HepG2 (cell line): Measurements from ENCODE around the gene ERC1. TPM values are rescaled to one million over a fixed set of nuclear protein-coding genes. Genes with fewer than 3 reads are reported as not detected.

Experiments
- ATAC-seq: fragments of 200-7000 bp; cut with Tn5 transposase; 3 replicates; pipeline ENCODE4 v1.9.1; 2020; ENCODE audit warnings: mild to moderate bottlenecking, moderate library complexity
- BruUV-seq: library from RNA; stranded (reverse); fragments of 400-500 nt; replicated peaks from 2 replicates; lab custom pipeline; 2021; lab: Mats Ljungman, UMichigan
- CTCF ChIA-PET: fragments of 300-600 bp; formaldehyde crosslinking; extraction: SDS; loops from one replicate; lab custom pipeline; 2021; ENCODE audit warnings: low total read pairs, inconsistent platforms, low intra/inter-chr PET ratio; lab: Yijun Ruan, JAX
- POLR2A ChIA-PET: fragments of 350-600 bp; sonication (Branson Sonifier 250); formaldehyde crosslinking; loops from one replicate; lab custom pipeline; 2020; ENCODE audit warnings: antibody characterized with exemption, inconsistent platforms; lab: Yijun Ruan, JAX
- DNase-seq: peaks from one replicate; pipeline ENCODE4 v3.0.0-alpha.2; 2015; ENCODE audit warnings: low spot score
- FAIRE-seq: peaks from 3 replicates; lab custom pipeline; 2011; peaks lifted over from hg19 to GRCh38; lab: Jason Lieb, UNC
- H2AFZ ChIP-seq: one replicate; pipeline ENCODE4 v1.6.1; 2011; ENCODE audit warnings: low read length, inconsistent platforms
- H3K27ac ChIP-seq: fragments of 300-600 bp; 3 replicates; pipeline ENCODE4 v1.8.0; 2011; ENCODE audit warnings: mixed run types, mild to moderate bottlenecking, mixed read lengths, low read length, inconsistent platforms; ENCODE audit not compliant: insufficient read depth; ENCODE audit errors: extremely low read length
- H3K27me3 ChIP-seq, 2 experiments: fragments of 200-600 bp in 1 of 2; 2 replicates in 1 of 2; 3 replicates in 1 of 2; pipeline versions ENCODE4 v1.6.0 to v1.8.0; 2011; ENCODE audit warnings: low read length in 2 of 2, mild to moderate bottlenecking in 2 of 2, moderate library complexity in 2 of 2, inconsistent platforms in 1 of 2; ENCODE audit not compliant: insufficient read depth in 2 of 2, control insufficient read depth in 1 of 2
- H3K36me3 ChIP-seq, 2 experiments: fragments of 200-600 bp in 1 of 2; replicated peaks in 1 of 2; 2 replicates in 1 of 2; 3 replicates in 1 of 2; pipeline versions ENCODE4 v1.5.1 to v1.8.0; 2011; ENCODE audit warnings: low read length in 2 of 2, inconsistent platforms in 1 of 2; ENCODE audit not compliant: insufficient read depth in 2 of 2, control insufficient read depth in 1 of 2
- H3K4me1 ChIP-seq: 2 replicates; pipeline ENCODE4 v1.5.1; 2012; ENCODE audit warnings: low read length, inconsistent platforms; ENCODE audit not compliant: insufficient read depth
- H3K4me2 ChIP-seq: 2 replicates; pipeline ENCODE4 v1.6.0; 2011; ENCODE audit warnings: low read depth, low read length, inconsistent platforms
- H3K4me3 ChIP-seq, 3 experiments: fragments of 200-600 bp in 1 of 3; sonication (generic), shearing (Covaris generic) in 1 of 3; replicated peaks in 1 of 3; 2 replicates each; pipeline ENCODE4 v1.5.1; 2011 to 2016; ENCODE audit warnings: low read length in 3 of 3, inconsistent platforms in 2 of 3, low read depth in 2 of 3, mild to moderate bottlenecking in 2 of 3, control low read depth in 1 of 3, mixed read lengths in 1 of 3; ENCODE audit not compliant: insufficient read depth in 1 of 3
- H3K79me2 ChIP-seq: one replicate; pipeline ENCODE4 v1.6.1; 2011; ENCODE audit warnings: low read length, inconsistent platforms; ENCODE audit not compliant: insufficient read depth
- H3K9ac ChIP-seq: 2 replicates; pipeline ENCODE4 v1.6.0; 2011; ENCODE audit warnings: mild to moderate bottlenecking, low read depth, low read length, inconsistent platforms; ENCODE audit not compliant: insufficient read depth
- H3K9me3 ChIP-seq: 2 replicates; pipeline ENCODE4 v1.5.1; 2012; ENCODE audit warnings: mild to moderate bottlenecking, low read length
- H4K20me1 ChIP-seq: 2 replicates; pipeline ENCODE4 v1.6.0; 2011; ENCODE audit warnings: inconsistent platforms, mild to moderate bottlenecking, low read length, moderate library complexity; ENCODE audit not compliant: insufficient read depth
- KLF11 ChIP-seq: IDR thresholded peaks from 2 replicates; pipeline ENCODE4 v1.6.1; 2016; ENCODE audit warnings: missing compliant biosample characterization
- MAFG ChIP-seq: sonication (generic); formaldehyde crosslinking; IDR thresholded peaks from 2 replicates; pipeline ENCODE4 v1.5.1; 2020; ENCODE audit warnings: mild to moderate bottlenecking, missing genetic modification reagents
- MED1 ChIP-seq: sonication (generic); formaldehyde crosslinking; IDR thresholded peaks from 2 replicates; pipeline ENCODE4 v1.4.0; 2020; ENCODE audit warnings: missing genetic modification reagents
- PITX1 ChIP-seq: sonication (generic); formaldehyde crosslinking; IDR thresholded peaks from 2 replicates; pipeline ENCODE4 v1.5.1; 2020; ENCODE audit warnings: mild to moderate bottlenecking, missing genetic modification reagents
- RFXAP ChIP-seq: sonication (generic); formaldehyde crosslinking; IDR thresholded peaks from 2 replicates; pipeline ENCODE4 v1.4.0; 2020; ENCODE audit warnings: missing genetic modification reagents, borderline replicate concordance
- STAT5B ChIP-seq: sonication (generic); formaldehyde crosslinking; IDR thresholded peaks from 2 replicates; pipeline ENCODE4 v1.4.0; 2020; ENCODE audit warnings: missing genetic modification reagents
- ZNF205 ChIP-seq: IDR thresholded peaks from 2 replicates; pipeline ENCODE4 v1.6.1; 2018; ENCODE audit warnings: missing biosample characterization, missing genetic modification reagents
- WGBS: methylation state at CpG from one replicate; pipeline ENCODE4 v1.1.6; 2017; ENCODE audit warnings: low lambda C conversion rate; 5-methylcytosine and 5-hydroxymethylcytosine counted together
- in situ Hi-C: cut with HindIII; loops from 2 replicates; pipeline ENCODE4 v1.10.0; 2017; ENCODE audit warnings: low pct_unique_long_range_greater_than_20kb; ENCODE audit not compliant: extremely low pct_ligation_motif_present
- intact Hi-C: fragments of 100-400 bp; cut with micrococcal nuclease; formaldehyde crosslinking; loops from one replicate; pipeline ENCODE4 v1.10.0; 2022; ENCODE audit not compliant: unreplicated experiment
- polyA plus RNA-seq, 8 experiments: library from polyadenylated mRNA; depleted of rRNA in 3 of 8; stranded (reverse) in 7 of 8; unstranded in 1 of 8; fragments of >200 nt; fragmentation: Illumina TruSeq in 4 of 8; extraction: Trizol in 4 of 8; gene quantifications; 2 replicates each; pipeline versions ENCODE4 v1.2.1 to v1.2.3, GENCODE V29; 2011 to 2016; ENCODE audit warnings: low read depth in 4 of 8, missing spikeins in 1 of 8, mixed read lengths in 1 of 8; ENCODE audit not compliant: insufficient read depth in 1 of 8
- total RNA-seq, 5 experiments: library from RNA; depleted of rRNA; stranded (reverse); fragments of >200 nt; fragmentation: Illumina TruSeq; extraction: Trizol; gene quantifications; 2 replicates each; pipeline ENCODE4 v1.2.3, GENCODE V29; 2016; ENCODE audit warnings: low read depth in 1 of 5
- TF ChIP-seq, protein P1 (sequence below): sonication (generic); formaldehyde crosslinking; IDR thresholded peaks from 2 replicates; pipeline ENCODE4 v1.4.0; 2020; ENCODE audit warnings: low read depth, mild to moderate bottlenecking, missing genetic modification reagents
- TF ChIP-seq, protein P2 (sequence below): sonication (generic); formaldehyde crosslinking; IDR thresholded peaks from 2 replicates; pipeline ENCODE4 v1.8.0; 2022; ENCODE audit warnings: missing genetic modification reagents, mild to moderate bottlenecking, borderline replicate concordance
- TF ChIP-seq, protein P3 (sequence below): sonication (generic); formaldehyde crosslinking; IDR thresholded peaks from 2 replicates; pipeline ENCODE4 v1.9.0; 2021; ENCODE audit warnings: missing genetic modification reagents, borderline replicate concordance
- TF ChIP-seq, protein P4 (sequence below): sonication (generic); formaldehyde crosslinking; IDR thresholded peaks from 2 replicates; pipeline ENCODE4 v1.4.0; 2020; ENCODE audit warnings: missing genetic modification reagents; ENCODE audit errors: not compliant biosample characterization
- TF ChIP-seq, protein P5 (sequence below): sonication (generic); formaldehyde crosslinking; conservative IDR thresholded peaks from 2 replicates; pipeline ENCODE4 v1.4.0; 2020; ENCODE audit warnings: mild to moderate bottlenecking, missing genetic modification reagents, moderate library complexity

Gene ERC1
- total and polyA plus RNA-seq, 2 of the 13 experiments (the other 11 are each of a cell fraction or from before 2014, with no cell fraction given) = 6.1 to 12.4 TPM

DNA sequence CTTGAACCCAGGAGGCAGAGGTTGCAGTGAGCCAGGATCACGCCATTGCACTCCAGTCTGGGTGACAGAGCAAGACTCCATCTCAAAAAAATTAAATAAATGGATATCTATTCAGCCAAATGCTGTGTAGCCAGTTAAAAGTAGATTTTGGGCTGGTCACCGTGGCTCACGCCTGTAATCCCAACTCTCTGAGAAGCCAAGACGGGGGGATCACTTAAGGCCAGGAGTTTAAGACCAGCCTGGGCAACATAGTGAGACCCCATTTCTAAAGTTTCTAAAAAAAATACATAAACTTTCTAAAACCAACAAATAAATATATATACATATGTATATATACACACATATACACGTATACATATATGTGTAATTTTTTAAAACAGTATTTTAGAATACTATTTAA is 414.6 kb downstream of the ERC1 start (continued):
- TF ChIP-seq, protein P1, sequence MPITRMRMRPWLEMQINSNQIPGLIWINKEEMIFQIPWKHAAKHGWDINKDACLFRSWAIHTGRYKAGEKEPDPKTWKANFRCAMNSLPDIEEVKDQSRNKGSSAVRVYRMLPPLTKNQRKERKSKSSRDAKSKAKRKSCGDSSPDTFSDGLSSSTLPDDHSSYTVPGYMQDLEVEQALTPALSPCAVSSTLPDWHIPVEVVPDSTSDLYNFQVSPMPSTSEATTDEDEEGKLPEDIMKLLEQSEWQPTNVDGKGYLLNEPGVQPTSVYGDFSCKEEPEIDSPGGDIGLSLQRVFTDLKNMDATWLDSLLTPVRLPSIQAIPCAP = no peak
- TF ChIP-seq, protein P2, sequence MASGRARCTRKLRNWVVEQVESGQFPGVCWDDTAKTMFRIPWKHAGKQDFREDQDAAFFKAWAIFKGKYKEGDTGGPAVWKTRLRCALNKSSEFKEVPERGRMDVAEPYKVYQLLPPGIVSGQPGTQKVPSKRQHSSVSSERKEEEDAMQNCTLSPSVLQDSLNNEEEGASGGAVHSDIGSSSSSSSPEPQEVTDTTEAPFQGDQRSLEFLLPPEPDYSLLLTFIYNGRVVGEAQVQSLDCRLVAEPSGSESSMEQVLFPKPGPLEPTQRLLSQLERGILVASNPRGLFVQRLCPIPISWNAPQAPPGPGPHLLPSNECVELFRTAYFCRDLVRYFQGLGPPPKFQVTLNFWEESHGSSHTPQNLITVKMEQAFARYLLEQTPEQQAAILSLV (CRISPR knock-in tag) = no peak

DNA sequence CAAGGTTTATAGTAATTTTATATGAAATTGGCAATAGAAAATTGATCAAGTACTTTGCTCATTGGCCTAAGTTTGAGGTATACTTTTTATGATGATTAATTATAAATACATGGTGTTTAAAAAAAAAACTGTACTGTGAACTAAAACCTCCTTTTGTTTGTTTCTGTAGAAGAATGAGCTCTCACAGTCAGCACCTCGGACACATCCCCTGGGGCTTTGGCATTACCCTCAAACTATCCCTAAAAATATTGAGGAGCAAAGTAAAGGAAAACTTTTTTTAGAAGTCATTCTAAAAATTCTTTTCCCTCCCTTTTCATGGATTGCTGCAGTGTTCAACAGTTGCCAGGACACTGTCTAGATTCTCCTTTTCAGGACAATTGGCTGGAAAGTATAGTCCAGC is 419.8 kb downstream of the ERC1 start:
- BruUV-seq = no TSS peak
- Histone ChIP-seq H3K36me3 (peaks cover 0 to 18% of the 10 kb centered on the region in 2 experiments; a peak in 4 of 5 replicates), H3K79me2 (no peaks in the 10 kb centered on the region), H3K4me2 (no peak overlapping the region), H3K4me1 (no peaks in the 10 kb centered on the region), H3K9ac (no peak overlapping the region), H3K4me3 (no peak overlapping the region), H4K20me1 (no peaks in the 10 kb centered on the region), H2AFZ (no peak overlapping the region), H3K27ac (no peak overlapping the region), H3K27me3 (no peaks in the 10 kb centered on the region), H3K9me3 (no peaks in the 10 kb centered on the region)
- no peak for FAIRE-seq
- DNase-seq = no peak
- intact Hi-C loops (no loop called here), in situ Hi-C loops (no loop called here)
- CTCF ChIA-PET = no interaction called here
- 100% methylated on average over 1 of the region's 1 CpG for WGBS
- POLR2A ChIA-PET = no interaction called here
- ATAC-seq = no peak
- TF ChIP-seq, protein P3, sequence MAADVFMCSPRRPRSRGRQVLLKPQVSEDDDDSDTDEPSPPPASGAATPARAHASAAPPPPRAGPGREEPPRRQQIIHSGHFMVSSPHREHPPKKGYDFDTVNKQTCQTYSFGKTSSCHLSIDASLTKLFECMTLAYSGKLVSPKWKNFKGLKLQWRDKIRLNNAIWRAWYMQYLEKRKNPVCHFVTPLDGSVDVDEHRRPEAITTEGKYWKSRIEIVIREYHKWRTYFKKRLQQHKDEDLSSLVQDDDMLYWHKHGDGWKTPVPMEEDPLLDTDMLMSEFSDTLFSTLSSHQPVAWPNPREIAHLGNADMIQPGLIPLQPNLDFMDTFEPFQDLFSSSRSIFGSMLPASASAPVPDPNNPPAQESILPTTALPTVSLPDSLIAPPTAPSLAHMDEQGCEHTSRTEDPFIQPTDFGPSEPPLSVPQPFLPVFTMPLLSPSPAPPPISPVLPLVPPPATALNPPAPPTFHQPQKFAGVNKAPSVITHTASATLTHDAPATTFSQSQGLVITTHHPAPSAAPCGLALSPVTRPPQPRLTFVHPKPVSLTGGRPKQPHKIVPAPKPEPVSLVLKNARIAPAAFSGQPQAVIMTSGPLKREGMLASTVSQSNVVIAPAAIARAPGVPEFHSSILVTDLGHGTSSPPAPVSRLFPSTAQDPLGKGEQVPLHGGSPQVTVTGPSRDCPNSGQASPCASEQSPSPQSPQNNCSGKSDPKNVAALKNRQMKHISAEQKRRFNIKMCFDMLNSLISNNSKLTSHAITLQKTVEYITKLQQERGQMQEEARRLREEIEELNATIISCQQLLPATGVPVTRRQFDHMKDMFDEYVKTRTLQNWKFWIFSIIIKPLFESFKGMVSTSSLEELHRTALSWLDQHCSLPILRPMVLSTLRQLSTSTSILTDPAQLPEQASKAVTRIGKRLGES (CRISPR knock-in tag) = no peak
- TF ChIP-seq PITX1 (CRISPR knock-in tag) (no peak), MED1 (CRISPR knock-in tag) (no peak), KLF11 (CRISPR knock-in tag) (no peak), STAT5B (CRISPR knock-in tag) (no peak), MAFG (CRISPR knock-in tag) (no peak), RFXAP (CRISPR knock-in tag) (no peak), ZNF205 (no peak)
- TF ChIP-seq, protein P4, sequence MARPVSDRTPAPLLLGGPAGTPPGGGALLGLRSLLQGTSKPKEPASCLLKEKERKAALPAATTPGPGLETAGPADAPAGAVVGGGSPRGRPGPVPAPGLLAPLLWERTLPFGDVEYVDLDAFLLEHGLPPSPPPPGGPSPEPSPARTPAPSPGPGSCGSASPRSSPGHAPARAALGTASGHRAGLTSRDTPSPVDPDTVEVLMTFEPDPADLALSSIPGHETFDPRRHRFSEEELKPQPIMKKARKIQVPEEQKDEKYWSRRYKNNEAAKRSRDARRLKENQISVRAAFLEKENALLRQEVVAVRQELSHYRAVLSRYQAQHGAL (CRISPR knock-in tag) = no peak
- TF ChIP-seq, protein P5, sequence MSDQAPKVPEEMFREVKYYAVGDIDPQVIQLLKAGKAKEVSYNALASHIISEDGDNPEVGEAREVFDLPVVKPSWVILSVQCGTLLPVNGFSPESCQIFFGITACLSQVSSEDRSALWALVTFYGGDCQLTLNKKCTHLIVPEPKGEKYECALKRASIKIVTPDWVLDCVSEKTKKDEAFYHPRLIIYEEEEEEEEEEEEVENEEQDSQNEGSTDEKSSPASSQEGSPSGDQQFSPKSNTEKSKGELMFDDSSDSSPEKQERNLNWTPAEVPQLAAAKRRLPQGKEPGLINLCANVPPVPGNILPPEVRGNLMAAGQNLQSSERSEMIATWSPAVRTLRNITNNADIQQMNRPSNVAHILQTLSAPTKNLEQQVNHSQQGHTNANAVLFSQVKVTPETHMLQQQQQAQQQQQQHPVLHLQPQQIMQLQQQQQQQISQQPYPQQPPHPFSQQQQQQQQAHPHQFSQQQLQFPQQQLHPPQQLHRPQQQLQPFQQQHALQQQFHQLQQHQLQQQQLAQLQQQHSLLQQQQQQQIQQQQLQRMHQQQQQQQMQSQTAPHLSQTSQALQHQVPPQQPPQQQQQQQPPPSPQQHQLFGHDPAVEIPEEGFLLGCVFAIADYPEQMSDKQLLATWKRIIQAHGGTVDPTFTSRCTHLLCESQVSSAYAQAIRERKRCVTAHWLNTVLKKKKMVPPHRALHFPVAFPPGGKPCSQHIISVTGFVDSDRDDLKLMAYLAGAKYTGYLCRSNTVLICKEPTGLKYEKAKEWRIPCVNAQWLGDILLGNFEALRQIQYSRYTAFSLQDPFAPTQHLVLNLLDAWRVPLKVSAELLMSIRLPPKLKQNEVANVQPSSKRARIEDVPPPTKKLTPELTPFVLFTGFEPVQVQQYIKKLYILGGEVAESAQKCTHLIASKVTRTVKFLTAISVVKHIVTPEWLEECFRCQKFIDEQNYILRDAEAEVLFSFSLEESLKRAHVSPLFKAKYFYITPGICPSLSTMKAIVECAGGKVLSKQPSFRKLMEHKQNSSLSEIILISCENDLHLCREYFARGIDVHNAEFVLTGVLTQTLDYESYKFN = no peak
